K562 (cell line): ENCODE results near the gene HOXA9.

Experiments used
- EP300 ChIP-seq: IDR thresholded peaks from 2 replicates; pipeline ENCODE4 v1.6.1; 2012; ENCODE audit warnings: low read length, improper control_type of control experiment
- L3MBTL2 ChIP-seq: fragments of 450-650 bp; IDR thresholded peaks from 2 replicates; pipeline ENCODE4 v1.6.1; 2016; ENCODE audit warnings: mild to moderate bottlenecking, moderate library complexity
- MYC ChIP-seq, 2 experiments: fragments of 250-450 bp in 1 of 2; sonication (Bioruptor Pico) in 1 of 2; IDR thresholded peaks; 2 replicates each; pipeline versions ENCODE4 v1.5.1 to v1.6.1; 2012 to 2021; ENCODE audit warnings: low read depth in 2 of 2, borderline replicate concordance in 1 of 2, improper control_type of control experiment in 1 of 2, low read length in 1 of 2, mild to moderate bottlenecking in 1 of 2, moderate library complexity in 1 of 2
- SREBF2 ChIP-seq: sonication (generic); formaldehyde crosslinking; IDR thresholded peaks from 2 replicates; pipeline ENCODE4 v1.4.0; 2020; ENCODE audit warnings: mild to moderate bottlenecking, missing genetic modification reagents
- TF ChIP-seq, protein P1 (sequence below): IDR thresholded peaks from 3 replicates; pipeline ENCODE4 v1.6.1; 2011; ENCODE audit warnings: borderline replicate concordance, mild to moderate bottlenecking; ENCODE audit not compliant: insufficient read length, insufficient read depth
- TF ChIP-seq, protein P2 (sequence below), 3 experiments: IDR thresholded peaks in 2 of 3; conservative IDR thresholded peaks in 1 of 3; 2 replicates each; pipeline ENCODE4 v1.5.1; 2011 to 2012; ENCODE audit warnings: low read length in 3 of 3, mild to moderate bottlenecking in 3 of 3, control low read depth in 2 of 3, improper control_type of control experiment in 1 of 3, inconsistent platforms in 1 of 3, low read depth in 1 of 3, mixed read lengths in 1 of 3, moderate library complexity in 1 of 3; ENCODE audit not compliant: insufficient read depth in 2 of 3

DNA sequence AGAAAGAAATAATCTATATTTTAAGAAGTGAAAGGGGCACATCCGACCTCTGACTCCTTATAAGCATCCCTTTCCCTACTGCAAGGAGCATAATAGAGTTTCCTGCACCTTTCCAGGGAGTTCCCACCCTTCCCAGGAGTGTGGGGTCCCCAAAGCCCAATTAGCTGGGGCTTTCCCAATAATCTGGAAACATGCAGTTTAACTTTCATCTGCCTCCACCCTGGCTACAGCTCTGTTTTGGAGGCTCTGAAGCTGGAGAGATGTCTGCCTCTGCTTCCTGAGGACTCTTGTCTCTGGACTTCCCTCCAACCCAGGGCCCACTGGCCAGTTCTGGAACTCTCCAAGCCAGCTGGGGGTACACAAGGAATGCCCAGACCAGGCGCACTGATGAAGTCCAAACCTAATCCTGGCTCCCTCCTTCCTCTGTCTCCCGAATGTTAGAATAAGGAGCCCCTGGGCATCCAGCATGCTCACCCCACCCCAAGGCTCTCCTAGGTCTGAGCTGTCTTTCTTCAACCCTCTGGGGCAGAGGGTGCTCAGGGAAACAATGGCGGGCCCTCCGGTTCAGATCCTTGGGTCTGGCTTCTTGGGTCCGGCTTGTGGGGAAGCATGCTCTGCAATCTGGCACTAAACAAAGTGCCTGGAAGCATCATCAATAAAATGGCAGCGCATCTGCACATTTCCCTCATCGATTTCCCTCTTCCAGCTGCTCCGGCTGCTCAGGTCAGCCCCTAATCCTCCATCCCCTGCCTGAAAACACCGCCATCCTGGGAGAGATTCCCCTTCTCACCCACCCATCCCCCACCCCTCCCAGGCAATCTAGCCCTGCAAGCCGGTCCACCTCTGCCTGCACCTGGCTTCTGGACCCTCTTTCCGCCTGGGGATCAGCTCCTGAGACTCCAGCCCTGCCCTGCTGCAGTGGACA, 48.1 kb downstream of the HOXA9 start:
- TF ChIP-seq L3MBTL2 (no peak), EP300 (no peak), MYC (IDR thresholded peaks at IDR 0.05; ENCODE audit: low read depth, low read length) (no peak), MYC (CRISPR knock-in tag; IDR thresholded peaks at IDR 0.05; ENCODE audit: borderline replicate concordance, low read depth) (no peak), SREBF2 (no peak)
- TF ChIP-seq, protein P1, sequence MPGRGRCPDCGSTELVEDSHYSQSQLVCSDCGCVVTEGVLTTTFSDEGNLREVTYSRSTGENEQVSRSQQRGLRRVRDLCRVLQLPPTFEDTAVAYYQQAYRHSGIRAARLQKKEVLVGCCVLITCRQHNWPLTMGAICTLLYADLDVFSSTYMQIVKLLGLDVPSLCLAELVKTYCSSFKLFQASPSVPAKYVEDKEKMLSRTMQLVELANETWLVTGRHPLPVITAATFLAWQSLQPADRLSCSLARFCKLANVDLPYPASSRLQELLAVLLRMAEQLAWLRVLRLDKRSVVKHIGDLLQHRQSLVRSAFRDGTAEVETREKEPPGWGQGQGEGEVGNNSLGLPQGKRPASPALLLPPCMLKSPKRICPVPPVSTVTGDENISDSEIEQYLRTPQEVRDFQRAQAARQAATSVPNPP, result no peak
- TF ChIP-seq, protein P2, sequence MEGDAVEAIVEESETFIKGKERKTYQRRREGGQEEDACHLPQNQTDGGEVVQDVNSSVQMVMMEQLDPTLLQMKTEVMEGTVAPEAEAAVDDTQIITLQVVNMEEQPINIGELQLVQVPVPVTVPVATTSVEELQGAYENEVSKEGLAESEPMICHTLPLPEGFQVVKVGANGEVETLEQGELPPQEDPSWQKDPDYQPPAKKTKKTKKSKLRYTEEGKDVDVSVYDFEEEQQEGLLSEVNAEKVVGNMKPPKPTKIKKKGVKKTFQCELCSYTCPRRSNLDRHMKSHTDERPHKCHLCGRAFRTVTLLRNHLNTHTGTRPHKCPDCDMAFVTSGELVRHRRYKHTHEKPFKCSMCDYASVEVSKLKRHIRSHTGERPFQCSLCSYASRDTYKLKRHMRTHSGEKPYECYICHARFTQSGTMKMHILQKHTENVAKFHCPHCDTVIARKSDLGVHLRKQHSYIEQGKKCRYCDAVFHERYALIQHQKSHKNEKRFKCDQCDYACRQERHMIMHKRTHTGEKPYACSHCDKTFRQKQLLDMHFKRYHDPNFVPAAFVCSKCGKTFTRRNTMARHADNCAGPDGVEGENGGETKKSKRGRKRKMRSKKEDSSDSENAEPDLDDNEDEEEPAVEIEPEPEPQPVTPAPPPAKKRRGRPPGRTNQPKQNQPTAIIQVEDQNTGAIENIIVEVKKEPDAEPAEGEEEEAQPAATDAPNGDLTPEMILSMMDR (IDR thresholded peaks at IDR 0.05 in 2 of 3, conservative IDR thresholded peaks at IDR 0.05 in 1 of 3; ENCODE audit: insufficient read depth in 2 of 3, low read depth in 1 of 3, low read length in 3 of 3), result no peak
